Heart left ventricle (tissue), 13 donors: ENCODE results near the gene FOXK1.

Source experiments
- CTCF ChIP-seq, 12 donors: fragments of 200-600 bp; sonication (generic) in 4 of 12; IDR thresholded peaks; one replicate each; pipeline versions ENCODE4 v1.5.0 to v1.8.0; 2018 to 2022; ENCODE audit warnings: antibody characterized with exemption in 12 of 12, mild to moderate bottlenecking in 5 of 12
- POLR2A ChIP-seq, 2 donors: fragments of 450-650 bp; IDR thresholded peaks; one replicate each; pipeline ENCODE4 v1.6.1; 2017; ENCODE audit warnings: antibody characterized with exemption in 2 of 2, mild to moderate bottlenecking in 2 of 2, moderate library complexity in 2 of 2
- donor health status: ischemic (EF 13 %, LVEDD 7.1; RV severe dilation, severe dysfunction).
- donor health status: DM: no; HTN: yes; CAD: no.
- donor health status: DM: no; HTN: no; CAD: no.
- donor health status: ischemic (EF 25% LVEDD 6.9; RV normal size, moderate dysfunction).
- donor health status: ischemic (EF 25% LVEDD 5.7; RV mildly dilated, moderate dysfunction).
- donor health status: ischemic (EF 35%, LVEDD 5.7; RV mildly dilated, moderate dysfunction).
- donor health status: nonischemic (EF 11% LVEDD 7.7; RV severe dilation, severe dysfunction).
- donor health status: DM: yes; HTN: yes; CAD: no.
- donor health status: PGD.
- donor health status: ischemic (EF 29% LVEDD 5.4; RV normal size, mild dysfunction).
- donor health status: nonischemic (EF 23%, LVEDD 6.1; RV moderate dilation, normal function).

GRCh38 chr7:4675771-4676367 is 6.2 kb upstream of the FOXK1 start:
- no peak for TF ChIP-seq CTCF (IDR thresholded peaks at IDR 0.05)
- TF ChIP-seq POLR2A (IDR thresholded peaks at IDR 0.05): no peak
